Head of caudate nucleus (tissue), 42 donors: ENCODE measurements around the gene PRDM11.
A peak's percentile ranks its signal among the peaks of the same experiment; 100 is the strongest.

ENCODE experiments used
- DNase-seq, 42 donors: peaks; one replicate each; pipeline versions ENCODE4 v3.0.0 to v3.0.0-alpha.2; 2020 to 2021; ENCODE audit warnings: mixed read lengths in 7 of 42
- intact Hi-C: fragments of 100-400 bp; cut with DNase I; formaldehyde crosslinking; loops from one replicate; pipeline ENCODE4 v1.15.0; 2022

Gene PRDM11

DNA sequence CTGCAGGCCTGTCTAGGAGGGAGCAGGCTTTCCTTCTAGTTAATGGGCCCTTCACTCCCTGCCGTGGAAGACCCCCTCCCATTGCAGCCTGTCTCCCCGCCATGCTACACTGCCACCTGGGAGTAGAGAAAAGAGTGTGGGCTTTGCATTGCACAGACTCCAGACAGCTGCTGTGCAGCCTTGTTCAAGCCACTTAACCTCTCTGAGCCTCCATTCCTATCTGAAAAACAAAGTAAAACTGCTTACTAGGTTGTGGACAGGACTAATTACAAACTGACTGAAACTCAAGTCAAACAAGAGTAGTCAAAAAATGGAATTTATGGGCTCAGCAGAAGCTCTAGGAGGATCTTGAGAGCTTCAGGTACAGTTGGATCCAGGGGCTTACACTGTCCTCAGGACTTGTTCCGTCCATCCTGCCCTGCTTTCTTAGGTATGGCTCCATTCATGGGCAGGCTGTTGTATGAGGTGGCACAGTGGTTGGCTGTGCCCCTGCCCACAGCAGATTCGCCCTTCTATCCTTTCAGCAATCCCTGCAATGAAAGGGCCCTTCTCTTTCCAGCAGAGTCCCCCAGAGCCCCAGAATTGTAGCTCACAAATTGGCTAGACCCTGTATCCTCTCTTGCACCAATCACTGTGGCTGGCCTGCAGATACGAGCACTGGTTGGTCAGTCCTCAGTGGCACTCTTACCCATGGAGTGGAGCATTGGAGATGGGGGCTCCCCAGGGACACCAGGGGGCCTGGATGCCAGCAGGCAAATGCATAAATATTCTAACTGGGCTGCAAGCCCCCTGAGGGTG lies 19.6 kb downstream of the PRDM11 start:
- DNase-seq: no peak
- intact Hi-C loops: no loop called here

DNA sequence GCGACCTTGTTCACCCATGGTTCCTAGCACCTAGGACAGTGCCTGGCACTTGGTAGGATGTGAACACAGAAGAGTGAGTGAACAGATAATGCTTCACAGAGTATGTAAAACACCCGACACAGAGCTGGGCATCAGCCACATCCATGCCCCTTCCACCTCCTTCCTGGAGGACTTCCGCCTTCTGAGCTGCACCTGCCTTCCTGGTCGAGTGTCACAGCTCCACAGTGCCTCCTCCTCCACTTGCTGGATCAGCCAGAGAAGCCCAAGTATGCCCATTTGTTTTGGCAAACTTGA lies 20.1 kb downstream of the PRDM11 start:
- intact Hi-C loops: no loop called here
- no peak for DNase-seq

DNA sequence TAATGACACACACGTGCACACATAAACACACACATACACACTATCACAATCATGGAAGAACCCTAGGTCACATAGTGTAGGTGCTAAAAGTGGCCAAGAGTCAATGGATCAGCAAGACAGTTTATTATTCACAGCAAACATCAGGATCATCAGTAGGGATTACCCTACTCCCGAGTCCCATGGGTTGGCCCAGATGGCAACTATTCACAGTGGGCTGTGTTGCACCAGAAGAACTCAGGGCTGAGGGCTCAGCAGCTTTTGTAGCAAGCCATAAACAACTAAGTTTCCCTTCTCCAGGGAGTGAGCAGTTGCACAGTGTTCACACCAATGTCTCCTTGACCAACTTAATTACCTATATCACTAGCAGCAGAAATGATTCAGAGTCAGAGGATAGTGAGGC lies 20.8 kb downstream of the PRDM11 start:
- intact Hi-C loops: no loop called here
- no peak for DNase-seq

DNA sequence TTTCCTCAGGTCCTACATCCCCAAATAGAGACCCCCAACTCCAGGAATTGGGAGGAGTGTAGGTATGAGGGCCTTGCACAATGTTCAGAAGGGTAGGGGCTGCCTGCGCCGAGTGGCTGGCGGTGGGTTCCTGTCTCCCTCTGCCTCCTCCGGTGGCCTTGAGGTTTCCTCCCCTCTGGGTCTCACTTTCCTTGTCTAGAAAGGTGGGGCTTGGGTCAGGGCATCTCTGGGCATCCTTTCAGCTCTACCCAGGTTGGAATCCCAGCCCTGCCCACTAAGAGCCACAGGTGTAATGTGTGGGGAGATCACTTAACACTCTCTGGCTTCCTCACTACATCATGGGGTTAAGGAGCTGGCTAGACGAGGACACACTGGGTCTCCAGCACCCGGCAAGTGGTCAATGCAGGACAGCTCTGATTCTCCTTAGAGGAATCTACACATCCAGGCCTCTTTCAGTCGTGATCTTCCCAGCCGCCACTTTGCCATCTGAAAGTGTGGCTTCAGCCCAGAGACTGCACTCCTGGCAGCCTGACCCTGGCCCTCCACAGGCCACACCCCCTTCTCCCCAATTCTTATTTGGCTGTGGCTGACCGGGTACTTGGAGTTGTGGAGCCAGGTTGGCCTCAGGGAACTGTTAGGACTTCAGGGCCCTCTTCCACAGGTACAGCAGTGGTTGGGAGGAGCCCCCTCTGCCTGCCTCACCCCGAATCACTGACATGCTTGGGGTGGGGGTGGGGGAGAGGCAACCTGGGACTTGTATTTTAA lies 22.1 kb downstream of the PRDM11 start:
- intact Hi-C loops: no loop called here

DNA sequence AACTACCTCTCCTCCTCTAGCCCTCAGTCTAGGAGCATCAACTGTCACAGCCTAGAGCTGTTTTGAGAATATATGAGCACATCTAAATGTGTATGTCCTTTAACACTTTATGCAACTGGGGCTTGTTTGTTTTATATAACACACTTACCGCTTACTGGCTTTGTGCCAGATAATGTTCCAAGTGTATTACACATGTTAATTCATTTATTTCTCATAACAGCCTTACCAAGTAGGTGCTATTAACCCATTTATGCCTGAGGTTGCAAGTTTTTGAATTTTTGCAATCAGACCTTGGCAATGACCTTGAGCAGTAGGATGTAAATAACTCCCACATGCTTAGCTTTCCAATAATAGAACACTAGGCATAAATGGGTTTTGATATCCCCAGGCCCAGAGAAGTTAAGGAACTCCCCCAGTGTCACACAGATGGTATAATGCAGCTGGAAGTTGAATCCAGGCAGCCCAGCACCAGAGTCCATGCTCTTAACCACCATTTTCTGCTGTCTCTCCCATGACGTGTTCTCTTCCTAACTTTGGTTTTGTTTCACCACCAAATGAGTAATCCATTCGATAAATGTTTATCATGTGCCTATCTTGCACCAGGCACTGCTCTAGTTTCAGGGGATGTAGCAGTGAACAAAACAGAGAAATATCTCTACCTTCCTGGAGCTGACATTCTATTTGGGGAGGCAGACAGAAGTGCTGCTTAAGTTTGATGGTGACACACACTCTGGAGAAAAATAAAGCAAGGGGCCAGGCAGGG lies 23.1 kb downstream of the PRDM11 start:
- no peak for DNase-seq
- intact Hi-C loops: no loop called here

More for the DNA sequence above, 22.1 kb downstream of the PRDM11 start:
- no peak for DNase-seq

DNA sequence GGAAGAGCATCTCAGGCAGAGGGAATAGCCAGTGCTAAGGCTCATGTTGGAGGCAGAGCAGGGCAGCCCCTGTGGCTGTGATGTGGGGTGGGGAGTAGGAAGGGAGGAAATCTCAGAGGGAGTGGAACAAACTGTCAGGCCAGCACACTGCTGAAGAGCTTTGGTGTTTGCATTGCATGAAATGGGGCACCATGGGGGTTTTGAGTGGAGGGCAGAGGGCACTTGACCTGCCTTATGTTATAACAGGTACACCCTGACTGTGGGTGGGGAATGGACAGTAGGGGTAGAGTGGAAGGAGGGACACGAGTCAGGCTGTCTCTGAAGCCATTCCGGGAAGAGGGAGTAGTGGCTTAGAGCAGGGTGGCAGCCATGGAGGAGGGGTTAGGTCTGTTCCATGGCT lies 24.0 kb downstream of the PRDM11 start:
- DNase-seq: no peak
- intact Hi-C loops: no loop called here

DNA sequence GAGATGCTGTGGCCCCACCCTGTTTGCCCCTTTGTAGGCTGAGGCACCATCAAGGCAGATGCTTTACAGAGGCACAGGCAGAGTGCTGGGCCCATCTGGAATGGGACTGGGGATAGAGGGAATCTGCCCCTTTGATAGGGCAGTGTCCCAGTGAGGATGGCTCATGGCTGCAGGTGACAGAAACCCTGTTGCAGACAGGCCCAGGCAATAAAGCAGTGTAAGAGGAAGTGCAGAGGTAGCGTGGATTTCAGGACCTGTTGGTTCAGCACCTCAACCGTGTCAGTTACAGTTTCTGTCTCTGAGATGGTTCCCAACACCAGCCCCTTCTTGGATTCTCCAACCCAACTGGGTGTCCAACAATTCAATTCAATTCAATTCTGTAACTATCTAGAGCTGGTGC lies 25.1 kb downstream of the PRDM11 start:
- no peak for DNase-seq
- intact Hi-C loops: no loop called here

DNA sequence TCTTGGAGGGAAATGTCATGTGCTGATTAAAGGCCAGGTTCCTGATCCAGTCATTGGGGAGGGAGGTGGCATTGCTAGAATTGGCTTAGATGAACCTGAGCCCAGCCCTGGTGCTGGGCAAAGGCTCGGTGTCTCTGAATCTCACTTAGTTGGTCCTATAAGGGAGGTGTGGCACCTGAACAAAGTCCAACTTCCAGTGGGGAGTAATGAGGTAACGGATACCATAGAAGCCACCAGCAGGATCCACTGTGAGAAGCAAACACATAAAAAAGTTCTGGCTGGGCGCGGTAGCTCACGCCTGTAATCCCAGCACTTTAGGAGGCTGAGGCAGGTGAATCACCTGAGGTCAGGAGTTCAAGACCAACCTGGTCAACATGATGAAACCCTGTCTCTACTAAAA lies 26.6 kb downstream of the PRDM11 start:
- intact Hi-C loops: no loop called here
- DNase-seq: no peak

DNA sequence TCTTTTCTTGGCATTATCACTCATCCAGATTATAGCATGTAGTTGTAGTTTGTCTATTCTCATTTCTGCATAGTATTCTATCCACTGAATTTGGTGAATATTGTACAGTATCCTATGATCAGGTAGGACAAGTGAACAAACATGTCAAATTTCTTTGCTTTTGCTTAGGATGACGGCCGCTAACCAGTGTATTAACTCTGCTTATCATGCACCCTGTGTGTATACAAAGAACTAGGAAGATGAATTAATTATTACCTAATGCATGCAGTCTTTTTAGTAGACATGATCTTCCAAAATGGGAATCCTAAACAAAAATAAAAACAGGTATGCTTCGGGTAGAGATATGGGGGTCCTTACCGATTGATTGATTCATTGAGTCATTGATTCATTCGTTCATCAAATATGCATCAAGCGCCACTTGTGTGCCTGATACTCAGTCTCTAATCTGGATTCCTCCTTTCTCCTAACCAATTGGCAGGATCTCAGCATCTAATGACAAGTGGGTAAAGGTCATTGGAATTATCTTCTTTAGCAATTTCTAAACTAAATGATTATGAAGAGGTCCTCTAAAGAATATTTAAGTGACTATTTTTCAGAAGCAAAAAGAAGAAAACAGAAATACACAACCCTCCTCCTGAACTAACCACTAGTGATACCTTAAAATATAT lies 27.9 kb downstream of the PRDM11 start:
- no peak for DNase-seq
- intact Hi-C loops: no loop called here

DNA sequence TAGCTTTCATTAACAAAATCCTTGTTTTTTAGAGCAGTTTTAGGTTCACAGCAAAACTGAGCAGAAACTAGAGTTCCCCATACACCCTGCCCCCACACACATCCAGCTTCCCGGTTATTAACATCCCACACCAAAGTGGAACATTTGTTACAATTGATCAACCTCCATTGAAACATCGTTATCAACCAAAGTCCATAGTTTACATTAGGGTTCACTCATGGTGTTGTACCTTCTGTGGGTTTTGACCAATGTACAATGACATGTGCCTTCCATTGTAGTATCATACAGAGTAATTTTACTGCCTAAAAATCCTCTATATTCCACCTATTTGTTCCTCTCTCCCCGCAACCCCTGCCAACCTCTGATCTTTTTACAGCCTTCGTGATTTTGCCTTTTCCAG lies 28.5 kb downstream of the PRDM11 start:
- DNase-seq: no peak
- intact Hi-C loops: no loop called here

DNA sequence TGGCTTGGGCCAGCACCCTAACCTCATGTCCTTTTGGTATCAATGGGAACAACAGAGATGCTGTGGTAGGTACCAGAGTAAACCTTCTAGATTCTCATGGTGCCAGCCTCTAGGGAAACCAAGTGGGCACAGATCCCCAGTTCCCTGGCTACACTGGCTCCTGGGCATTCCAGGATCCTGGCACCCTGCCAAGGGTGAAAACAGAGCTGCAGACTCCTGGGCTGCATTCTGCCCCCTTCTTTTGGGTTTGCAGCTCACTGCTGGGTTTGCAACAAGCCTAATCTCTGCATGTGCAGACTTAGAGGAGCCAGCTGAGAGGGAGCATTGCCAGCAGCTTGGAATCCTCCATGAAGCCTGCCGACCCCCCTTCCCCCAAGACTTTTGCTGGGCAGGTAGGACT lies 30.6 kb downstream of the PRDM11 start:
- DNase-seq: peak in 1 of 42 donors; percentile 56
- intact Hi-C loops: no loop called here

DNA sequence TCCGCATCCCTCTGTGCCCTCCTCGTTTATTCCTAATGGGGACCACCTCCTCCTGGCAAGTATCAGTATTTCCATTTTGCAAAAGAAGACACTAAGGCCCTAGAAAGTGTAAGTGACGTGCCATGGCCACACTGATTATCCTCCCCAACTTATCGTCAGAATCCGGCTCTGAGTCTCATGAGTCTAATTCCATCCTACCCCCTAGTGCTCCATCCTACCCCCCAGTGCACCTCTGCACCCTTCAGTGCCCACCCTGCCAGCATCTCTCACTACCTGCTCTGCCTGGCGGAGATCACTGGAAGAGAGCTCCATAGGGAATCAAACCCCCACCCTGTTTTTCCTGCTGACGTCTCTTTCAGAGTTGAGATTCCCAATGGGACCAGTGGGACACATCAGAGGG lies 31.8 kb downstream of the PRDM11 start:
- intact Hi-C loops: no loop called here
- DNase-seq: no peak

DNA sequence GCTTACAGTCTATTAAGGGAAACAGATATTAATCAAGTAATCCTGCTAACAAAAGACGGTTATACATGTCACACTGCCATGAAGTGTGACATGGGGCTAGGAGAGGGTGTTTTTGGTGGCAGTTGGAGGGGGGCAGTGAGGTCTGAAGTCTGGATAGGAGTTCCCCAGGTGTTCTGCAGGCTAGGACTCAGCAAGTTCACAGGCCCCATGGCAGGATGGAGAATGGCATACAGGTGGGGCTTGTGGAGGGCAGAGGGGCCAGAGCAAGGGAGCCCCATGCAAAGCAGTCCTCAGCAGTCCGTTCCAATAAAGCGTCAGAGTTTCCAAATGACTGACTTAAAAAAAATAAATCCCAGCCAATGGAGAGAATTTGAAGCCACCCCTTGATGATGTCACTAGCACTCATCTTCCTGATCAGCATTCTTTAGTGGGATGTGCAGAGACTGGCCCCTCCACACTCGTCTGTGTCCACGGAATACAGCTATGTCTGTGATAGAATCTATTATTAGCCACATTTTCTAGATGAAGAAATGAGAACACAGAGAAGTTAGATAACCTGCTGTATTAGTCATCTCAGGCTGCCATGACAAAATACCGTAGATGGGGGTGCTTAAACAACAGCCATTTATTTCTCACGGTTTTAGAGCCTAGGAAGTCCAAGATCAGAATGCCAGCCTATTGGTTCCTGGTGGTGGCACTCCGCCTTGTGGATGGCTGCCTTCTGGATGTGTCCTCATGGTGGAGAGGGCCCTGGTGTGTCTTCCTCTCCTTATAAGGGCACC lies 32.6 kb downstream of the PRDM11 start:
- peak in 9 of 42 donors; percentile 27 to 74 (median 50) for DNase-seq
- intact Hi-C loops: no loop called here

DNA sequence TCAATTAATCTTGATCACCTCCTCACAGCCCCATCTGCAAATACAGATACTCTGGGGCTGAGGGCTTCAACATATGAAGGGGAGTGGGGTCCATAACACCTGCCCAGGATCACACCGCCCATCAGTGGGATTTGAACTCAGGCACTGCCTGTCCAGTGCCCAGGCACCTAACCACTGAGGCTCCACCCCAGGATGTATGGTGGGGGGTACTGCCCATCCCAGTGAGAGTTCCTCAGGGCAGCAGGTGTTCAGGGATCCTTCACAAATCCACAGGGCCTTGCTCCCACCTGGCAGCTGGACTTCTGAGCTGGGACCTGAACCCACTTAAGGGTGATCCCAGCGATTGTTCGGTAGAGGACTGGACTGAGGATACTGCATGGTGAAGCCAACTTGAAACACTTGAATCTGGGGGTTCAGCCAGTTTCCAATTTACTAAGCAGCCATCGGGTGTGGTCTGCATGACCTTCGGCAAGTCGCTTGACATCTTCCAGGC lies 33.3 kb downstream of the PRDM11 start:
- DNase-seq: no peak
- intact Hi-C loops: no loop called here

DNA sequence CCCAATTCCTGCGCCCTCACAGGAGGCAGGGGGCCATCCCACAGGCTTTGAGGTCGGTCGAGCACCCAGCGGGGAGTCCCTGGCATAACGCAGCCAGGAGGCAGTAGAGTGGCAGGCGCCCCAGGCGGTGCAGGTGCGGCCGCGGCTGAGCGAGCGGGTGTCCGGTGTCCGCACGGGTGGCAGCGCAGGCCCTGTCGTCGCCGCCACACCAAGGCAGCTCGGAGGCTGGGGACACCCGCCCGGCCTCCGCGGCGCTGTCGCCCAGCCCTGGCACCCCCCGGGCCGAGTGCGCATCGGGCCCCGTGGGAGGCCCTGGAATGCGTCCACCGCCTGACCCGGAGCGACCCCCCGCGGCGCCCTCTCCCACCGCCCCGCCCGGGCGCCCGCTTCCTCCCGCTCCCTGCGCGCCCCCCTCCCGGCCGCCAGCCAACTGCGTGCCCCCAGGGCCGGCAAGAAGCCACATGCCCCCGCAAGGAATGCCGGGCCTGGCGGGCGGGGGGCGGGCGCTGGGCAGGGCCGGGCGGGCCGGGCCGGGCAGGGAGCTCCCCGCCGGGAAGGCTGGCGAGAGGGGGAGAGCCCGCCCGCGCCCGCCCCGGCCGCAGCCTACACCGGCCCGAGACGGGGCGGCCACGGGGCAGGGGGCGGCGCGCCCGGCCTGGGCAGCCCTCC lies 33.9 kb downstream of the PRDM11 start:
- peak in 35 of 42 donors; percentile 29 to 73 (median 54) for DNase-seq
- intact Hi-C loops: no loop called here

DNA sequence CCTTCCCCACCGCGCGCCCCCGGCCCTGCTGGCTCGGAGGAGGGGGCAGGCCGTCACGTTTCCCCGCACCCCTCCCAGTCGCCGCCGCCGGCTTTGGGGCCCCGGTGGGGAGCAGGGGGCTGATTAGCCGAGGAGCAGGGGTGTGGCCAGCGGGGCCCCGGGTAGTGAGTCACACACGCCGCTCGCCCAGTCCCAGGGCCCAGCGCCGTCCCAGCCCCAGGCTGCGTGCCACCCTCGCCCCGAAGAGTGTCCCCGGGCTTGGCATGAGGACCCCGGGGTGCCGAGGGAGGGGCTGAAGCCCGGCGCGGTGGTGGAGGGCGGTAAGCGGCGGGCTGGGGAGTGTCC lies 34.4 kb downstream of the PRDM11 start:
- peak in 7 of 42 donors; percentile 28 to 69 (median 45) for DNase-seq
- intact Hi-C loops: no loop called here

DNA sequence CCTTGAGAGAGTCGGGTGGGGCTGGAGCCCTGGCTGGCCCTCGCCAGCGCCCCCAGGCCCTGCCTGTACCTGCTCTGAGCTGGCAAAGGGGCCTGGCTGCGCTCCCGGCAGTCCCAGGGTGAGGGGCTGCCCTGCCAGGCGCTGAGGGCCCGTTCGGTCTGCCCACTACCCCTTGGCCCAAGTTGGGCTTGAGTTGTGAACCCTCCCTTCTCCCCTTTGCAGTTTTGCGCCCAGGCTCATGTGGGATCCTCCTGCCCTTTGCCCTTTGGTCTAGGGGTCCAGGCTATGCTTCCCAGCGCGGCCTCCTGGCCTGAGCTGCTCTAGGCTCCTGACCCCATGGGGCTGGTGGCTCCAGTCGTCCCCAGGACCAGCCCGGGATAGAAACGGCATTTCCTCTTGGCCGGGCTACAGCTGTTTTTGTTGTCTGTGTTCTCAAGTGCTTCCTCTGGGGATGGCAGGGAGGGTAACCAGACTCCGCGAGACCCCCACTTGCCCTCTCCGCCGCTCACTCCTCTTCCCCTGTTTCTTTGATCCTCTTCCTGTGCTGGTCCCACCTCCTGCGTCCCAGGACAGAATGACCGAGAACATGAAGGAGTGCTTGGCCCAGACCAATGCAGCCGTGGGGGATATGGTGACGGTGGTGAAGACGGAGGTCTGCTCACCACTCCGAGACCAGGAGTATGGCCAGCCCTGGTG lies 34.9 kb downstream of the PRDM11 start:
- intact Hi-C loops: no loop called here
- DNase-seq: no peak
